Activated CD4-positive, alpha-beta T cell treated with anti-CD3 and anti-CD28 coated beads, Interleukin-2, Interleukin-4, amounts not matched to agents 100 ng/mL and 50 ng/mL, durations not matched to agents 16 hours and 8 hours (primary cell): Measurements from ENCODE around the gene ADARB2.

Experiments
- DNase-seq: peaks from one replicate; pipeline ENCODE4 v3.0.0-alpha.2; 2020; ENCODE audit warnings: low spot score

The ADARB2 gene

DNA sequence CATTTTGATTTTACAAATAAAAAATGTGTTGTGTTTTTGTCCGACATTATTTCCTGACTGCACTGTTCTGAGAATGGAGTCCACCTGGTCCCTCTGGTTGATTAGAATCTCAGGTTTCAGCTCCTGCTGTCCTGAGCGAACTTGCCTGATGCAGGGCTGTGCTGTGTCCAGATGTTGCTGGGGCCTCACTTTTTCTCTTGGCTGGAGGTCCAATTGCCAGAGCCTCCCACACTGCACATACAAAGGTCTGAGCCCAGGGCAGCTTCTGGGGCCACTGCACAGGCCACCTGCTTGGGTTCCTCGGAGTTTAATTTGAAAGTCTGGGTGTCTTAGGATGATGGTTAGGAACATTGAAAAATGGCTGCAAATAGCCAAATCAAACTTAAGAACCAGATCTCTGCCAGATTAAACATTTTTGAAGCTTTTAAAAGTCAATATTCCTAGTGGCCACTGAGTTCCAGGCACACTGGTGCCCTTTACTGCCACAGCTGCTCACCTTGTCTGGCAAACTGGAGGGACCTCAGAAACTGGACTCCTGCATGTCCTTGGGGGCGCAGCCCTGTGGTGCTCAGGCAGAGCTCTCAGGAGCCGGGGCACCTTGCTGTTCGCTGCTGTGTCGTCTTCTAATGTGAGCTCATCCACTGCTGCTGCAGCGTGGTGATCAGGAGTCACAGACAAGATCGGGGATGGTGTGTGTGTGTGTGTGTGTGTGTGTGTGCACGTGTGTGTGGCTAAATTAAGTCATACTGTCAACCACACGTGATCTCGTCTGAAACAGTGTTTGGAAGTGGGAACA is 606.1 kb downstream of the ADARB2 start:
- no peak for DNase-seq

DNA sequence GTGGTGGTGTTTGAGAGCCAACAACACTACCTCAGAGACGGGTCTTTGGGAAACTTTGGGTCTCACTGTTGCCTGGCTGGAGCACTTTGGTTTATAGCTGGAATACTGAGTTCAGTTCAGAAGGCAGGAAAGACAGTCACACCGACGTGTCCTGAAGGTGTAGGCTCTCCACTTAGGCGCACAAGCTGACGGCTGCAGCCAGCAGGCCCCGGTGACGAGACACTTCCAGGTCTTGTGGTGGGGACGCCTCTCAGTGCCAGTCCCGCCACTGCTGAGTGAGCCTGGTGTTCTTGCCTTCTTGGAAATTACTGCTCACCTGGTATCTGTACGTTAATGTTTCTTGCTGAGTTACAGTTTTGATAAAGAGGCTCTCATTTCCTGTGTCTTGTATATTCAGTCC is 607.1 kb downstream of the ADARB2 start:
- DNase-seq: no peak

DNA sequence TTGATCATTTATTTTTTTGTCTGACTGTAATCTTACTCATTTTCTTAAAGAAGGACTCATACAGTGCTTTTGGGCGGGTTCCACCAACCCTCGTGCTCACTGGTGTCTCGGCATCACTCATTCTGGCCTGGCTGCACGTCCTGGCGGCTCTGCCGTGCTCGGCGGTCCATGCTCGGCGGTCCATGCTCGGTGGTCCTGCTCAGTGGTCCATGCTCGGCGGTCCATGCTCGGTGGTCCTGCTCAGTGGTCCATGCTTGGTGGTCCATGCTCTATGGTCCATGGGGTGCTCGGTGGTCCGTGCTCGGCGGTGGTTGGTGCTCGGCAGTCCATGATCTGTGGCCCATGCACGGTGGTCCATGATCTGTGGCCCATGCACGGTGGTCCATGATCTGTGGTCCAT is 608.7 kb downstream of the ADARB2 start:
- DNase-seq: no peak

DNA sequence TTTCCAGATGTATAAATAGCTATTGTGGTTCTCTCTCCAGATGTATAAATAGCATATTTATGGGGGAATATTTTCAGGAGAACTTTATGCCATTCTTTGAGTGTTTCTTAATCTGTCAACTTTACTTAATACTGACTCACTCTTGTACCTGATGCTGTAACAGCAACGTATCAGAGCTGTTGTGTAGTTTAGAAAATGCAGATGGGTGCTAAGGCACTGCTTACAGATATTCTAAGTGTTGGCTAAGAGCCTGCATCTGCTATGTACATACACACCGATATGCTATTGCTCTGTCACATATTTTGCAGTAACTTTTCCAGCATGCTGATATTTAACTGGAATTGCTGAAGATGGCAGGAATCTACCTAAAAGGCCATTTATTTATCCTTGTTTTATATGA is 609.2 kb downstream of the ADARB2 start:
- DNase-seq: no peak

DNA sequence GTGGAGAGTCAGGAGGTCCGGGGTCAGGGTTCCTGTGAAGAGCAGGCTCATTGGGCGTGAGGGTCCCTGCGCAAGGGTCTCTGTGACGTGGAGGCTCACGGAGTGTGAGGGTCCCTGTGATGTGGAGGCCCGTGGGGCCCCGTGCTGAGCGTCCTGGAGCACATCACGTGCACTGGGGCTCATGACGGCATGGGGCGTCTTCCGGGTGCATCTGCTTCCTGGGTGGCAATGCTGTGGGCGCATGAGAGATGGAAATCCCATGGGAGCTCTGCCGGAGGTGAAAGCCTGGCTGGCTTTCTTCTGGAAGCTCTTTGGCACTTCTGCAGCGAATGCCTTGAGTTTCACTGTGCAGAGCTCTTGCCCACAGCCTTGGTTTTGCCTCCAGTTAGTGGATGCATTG is 609.7 kb downstream of the ADARB2 start:
- DNase-seq: no peak
